ENCODE data around the gene VAV1. TPM values are rescaled to one million over a fixed set of nuclear protein-coding genes. Genes with fewer than 3 reads are reported as not detected.

The VAV1 gene
- polyA plus RNA-seq, 1 experiment, result not detected

DNA sequence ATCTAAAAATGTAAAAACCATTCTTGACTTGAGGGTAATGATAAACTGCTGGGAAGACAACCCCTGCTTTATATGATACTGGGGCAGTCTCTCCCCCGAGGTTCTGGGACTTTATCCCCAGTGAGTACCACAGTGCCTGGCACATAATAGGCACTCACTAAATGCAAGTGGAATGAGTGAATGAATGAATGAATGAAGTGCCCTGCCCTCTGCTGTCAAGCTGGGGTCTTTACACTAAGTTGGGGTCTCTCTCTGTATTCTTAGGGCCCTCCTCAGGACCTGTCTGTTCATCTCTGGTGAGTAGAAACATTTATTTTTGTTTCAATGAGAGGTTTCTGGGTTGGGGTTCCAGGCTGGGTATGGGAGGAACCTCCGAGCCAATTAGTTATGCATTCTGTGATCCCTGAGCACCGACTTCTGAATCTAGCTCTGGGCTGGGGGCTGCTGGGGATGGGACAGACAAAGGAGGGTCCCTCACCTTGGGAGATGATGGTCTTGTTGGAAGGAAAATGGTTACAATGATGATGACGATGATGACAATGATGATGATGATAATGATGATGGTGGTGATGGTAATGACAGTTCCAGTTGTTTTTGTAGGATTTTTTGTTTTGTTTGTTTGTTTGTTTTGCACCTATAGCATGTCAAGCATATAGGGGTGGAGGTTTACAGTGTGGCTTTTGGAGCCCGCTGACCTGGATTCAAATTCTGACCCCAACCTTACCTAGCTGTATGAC, 70.5 kb downstream of the VAV1 start:
- ChIA-PET POLR2A (no interaction called here), CTCF (no interaction called here)
- no peaks in the 10 kb centered on the region for H3K36me3 ChIP-seq (ENCODE audit: control insufficient read depth, insufficient read depth, low read length)
- no peaks in the 10 kb centered on the region for H3K27me3 ChIP-seq (ENCODE audit: control insufficient read depth, insufficient read depth, low read length)
- H3K4me3 ChIP-seq (ENCODE audit: low read depth, low read length), result no peak overlapping the region
- no peak for DNase-seq (ENCODE audit: low read depth)
- TF ChIP-seq, protein P1, sequence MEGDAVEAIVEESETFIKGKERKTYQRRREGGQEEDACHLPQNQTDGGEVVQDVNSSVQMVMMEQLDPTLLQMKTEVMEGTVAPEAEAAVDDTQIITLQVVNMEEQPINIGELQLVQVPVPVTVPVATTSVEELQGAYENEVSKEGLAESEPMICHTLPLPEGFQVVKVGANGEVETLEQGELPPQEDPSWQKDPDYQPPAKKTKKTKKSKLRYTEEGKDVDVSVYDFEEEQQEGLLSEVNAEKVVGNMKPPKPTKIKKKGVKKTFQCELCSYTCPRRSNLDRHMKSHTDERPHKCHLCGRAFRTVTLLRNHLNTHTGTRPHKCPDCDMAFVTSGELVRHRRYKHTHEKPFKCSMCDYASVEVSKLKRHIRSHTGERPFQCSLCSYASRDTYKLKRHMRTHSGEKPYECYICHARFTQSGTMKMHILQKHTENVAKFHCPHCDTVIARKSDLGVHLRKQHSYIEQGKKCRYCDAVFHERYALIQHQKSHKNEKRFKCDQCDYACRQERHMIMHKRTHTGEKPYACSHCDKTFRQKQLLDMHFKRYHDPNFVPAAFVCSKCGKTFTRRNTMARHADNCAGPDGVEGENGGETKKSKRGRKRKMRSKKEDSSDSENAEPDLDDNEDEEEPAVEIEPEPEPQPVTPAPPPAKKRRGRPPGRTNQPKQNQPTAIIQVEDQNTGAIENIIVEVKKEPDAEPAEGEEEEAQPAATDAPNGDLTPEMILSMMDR (IDR thresholded peaks at IDR 0.05; ENCODE audit: insufficient read depth, low read depth, low read length), result no peak

DNA sequence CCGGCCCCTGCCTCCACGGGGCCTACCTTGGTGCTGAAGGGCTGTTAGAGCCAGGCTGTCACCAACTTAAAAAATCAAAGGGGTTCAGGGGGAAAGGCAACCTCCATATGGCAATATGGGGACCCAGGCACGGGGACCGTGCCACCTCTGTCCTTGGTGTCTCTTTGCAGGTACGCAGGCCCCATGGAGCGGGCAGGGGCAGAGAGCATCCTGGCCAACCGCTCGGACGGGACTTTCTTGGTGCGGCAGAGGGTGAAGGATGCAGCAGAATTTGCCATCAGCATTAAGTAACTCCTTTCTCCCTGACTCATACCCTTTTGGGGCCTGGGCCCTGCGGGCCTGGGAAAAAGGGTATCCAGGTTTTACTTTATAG, 75.3 kb downstream of the VAV1 start:
- ChIA-PET POLR2A (no interaction called here), CTCF (interaction anchor here (1.0 kb wide), 1 partner anchor 14 kb away, joined by 3 read pairs; no protein-coding TSS in a partner anchor)
- Histone ChIP-seq H3K4me3 (ENCODE audit: low read depth, low read length) (no peak overlapping the region), H3K27me3 (ENCODE audit: control insufficient read depth, insufficient read depth, low read length) (no peaks in the 10 kb centered on the region), H3K36me3 (ENCODE audit: control insufficient read depth, insufficient read depth, low read length) (no peaks in the 10 kb centered on the region)
- TF ChIP-seq, protein P1 (IDR thresholded peaks at IDR 0.05; ENCODE audit: insufficient read depth, low read depth, low read length), result no peak
- DNase-seq (ENCODE audit: low read depth), result no peak

DNA sequence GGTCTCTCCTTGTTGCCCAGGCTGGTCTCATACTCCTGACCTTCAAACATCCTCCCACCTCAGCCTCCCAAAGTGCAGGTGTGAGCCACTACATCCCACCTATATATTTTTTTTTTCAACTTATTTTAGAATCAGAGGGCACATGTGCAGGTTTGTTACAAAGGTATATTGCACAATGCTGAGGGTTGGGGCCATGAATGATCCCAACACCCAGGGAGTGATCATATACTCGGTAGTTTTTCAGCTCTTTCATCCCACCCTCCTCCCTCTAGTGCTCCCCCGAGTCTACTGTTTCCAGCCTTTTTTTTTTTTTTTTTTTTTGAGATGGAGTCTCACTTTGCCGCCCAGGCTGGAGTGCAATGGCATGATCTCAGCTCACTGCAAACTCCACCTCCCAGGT, 76.5 kb downstream of the VAV1 start:
- CTCF ChIA-PET, result interaction anchor here (1.0 to 1.6 kb wide), 2 partner anchors 13 kb away, joined by 3 read pairs; no protein-coding TSS in a partner anchor
- POLR2A ChIA-PET, result no interaction called here

DNA sequence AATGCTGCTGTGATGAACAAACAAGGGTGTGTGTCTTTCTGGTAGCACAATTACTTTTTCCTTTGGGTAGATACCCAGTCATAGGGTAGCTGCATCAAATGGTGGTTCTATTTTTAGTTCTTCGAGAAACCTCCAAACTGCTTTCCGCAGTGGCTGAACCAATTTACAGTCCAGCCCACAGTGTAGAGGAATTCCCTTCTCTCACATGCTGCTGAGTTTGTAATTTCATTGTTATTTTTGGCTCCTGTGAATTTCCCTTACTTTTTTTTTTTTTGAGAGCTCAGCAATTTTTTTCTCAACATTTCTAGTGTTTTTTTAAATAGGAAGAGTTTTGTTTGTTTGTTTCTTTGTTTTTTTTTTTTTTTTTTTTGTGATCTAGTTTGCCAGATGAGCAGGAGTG, 77.4 kb downstream of the VAV1 start:
- TF ChIP-seq, protein P1 (IDR thresholded peaks at IDR 0.05; ENCODE audit: insufficient read depth, low read depth, low read length), result no peak
- no peaks in the 10 kb centered on the region for H3K36me3 ChIP-seq (ENCODE audit: control insufficient read depth, insufficient read depth, low read length)
- no peaks in the 10 kb centered on the region; the same call in 1 of the 2 replicates for H3K27me3 ChIP-seq (ENCODE audit: control insufficient read depth, insufficient read depth, low read length)
- DNase-seq (ENCODE audit: low read depth), result no peak
- H3K4me3 ChIP-seq (ENCODE audit: low read depth, low read length), result no peak overlapping the region
- POLR2A ChIA-PET, result interaction anchor here (0.6 kb wide), 1 partner anchor 10 kb away, joined by 4 read pairs; no protein-coding TSS in a partner anchor
- CTCF ChIA-PET, result interaction anchor here (1.6 kb wide), 1 partner anchor 12 kb away, joined by 3 read pairs; no protein-coding TSS in a partner anchor

More for the DNA sequence above, 76.5 kb downstream of the VAV1 start:
- Histone ChIP-seq H3K27me3 (ENCODE audit: control insufficient read depth, insufficient read depth, low read length) (no peaks in the 10 kb centered on the region), H3K4me3 (ENCODE audit: low read depth, low read length) (no peak overlapping the region), H3K36me3 (ENCODE audit: control insufficient read depth, insufficient read depth, low read length) (no peaks in the 10 kb centered on the region)
- TF ChIP-seq, protein P1 (IDR thresholded peaks at IDR 0.05; ENCODE audit: insufficient read depth, low read depth, low read length), result no peak
- DNase-seq (ENCODE audit: low read depth), result no peak

DNA sequence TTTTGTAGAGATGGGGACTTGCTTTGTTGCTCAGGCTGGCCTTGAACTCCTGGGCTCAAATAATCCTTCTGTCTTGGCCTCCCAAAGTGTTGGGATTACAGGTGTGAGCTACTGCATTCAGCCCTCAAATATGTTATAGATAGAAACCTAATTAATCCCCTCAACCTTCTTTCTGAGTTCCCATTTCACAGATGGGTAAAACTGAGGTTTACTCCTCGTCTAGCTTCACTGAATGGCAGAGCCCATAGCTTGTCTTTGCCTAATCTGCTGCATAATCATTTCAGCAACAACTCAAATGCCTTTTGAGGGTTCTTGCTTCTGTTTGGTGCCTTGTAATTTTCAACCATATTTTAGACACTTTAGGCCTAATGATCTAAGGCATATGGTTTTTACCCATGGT, 78.9 kb downstream of the VAV1 start:
- no peak for DNase-seq (ENCODE audit: low read depth)
- ChIA-PET POLR2A (no interaction called here), CTCF (interaction anchor here (0.8 to 1.2 kb wide), 3 partner anchors 12 to 218 kb away, joined by 3 read pairs; no protein-coding TSS in a partner anchor)
- Histone ChIP-seq H3K36me3 (ENCODE audit: control insufficient read depth, insufficient read depth, low read length) (no peaks in the 10 kb centered on the region), H3K27me3 (ENCODE audit: control insufficient read depth, insufficient read depth, low read length) (no peaks in the 10 kb centered on the region; the same call in 1 of the 2 replicates), H3K4me3 (ENCODE audit: low read depth, low read length) (no peak overlapping the region)
- TF ChIP-seq, protein P1 (IDR thresholded peaks at IDR 0.05; ENCODE audit: insufficient read depth, low read depth, low read length), result no peak

All from BJ (cell line).